Spleen (tissue), 7 donors: ENCODE results near the gene TBL1XR1.

Source experiments
- POLR2A ChIP-seq, 3 donors: fragments of 450-650 bp; IDR thresholded peaks; one replicate each; pipeline ENCODE4 v1.5.1; 2017; ENCODE audit warnings: antibody characterized with exemption in 3 of 3, mild to moderate bottlenecking in 1 of 3
- TF ChIP-seq, protein P1 (sequence below), 11 experiments: fragments of 200-600 bp in 7 of 11; fragments of 450-650 bp in 4 of 11; sonication (generic) in 4 of 11; IDR thresholded peaks in 8 of 11; conservative IDR thresholded peaks in 3 of 11; 1 replicate in 7 of 11; 2 replicates in 4 of 11; pipeline versions ENCODE4 v1.4.0 to v1.8.0; 2016 to 2021; ENCODE audit warnings: antibody characterized with exemption in 11 of 11, inconsistent platforms in 4 of 11, mild to moderate bottlenecking in 1 of 11
- donor health status: DM: no; HTN: no; CAD: no; lungs with moderate emphysema.
- donor health status: DM: no; HTN: no; CAD: no.
- donor health status: DM: no; HTN: no; CAD: no.

DNA sequence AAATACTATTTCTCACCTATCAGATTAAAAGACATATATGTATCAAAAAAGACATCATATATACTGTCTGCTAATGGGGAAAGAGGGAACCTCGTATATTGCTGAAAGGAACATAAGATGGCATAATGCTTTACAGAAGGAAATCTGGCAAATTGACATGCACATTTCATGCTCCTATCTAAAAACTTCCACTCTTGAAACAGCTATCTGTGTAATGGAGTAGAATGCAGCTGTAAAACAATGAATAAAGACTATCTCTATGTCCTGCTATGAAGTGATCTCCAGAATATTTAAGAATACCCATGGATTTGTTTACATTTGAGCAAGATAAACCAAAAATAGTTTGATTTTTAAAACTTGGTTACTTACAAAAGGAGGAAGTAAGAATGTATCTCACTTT, 107.4 kb downstream of the TBL1XR1 start:
- no peak for TF ChIP-seq POLR2A (IDR thresholded peaks at IDR 0.05)
- TF ChIP-seq, protein P1, sequence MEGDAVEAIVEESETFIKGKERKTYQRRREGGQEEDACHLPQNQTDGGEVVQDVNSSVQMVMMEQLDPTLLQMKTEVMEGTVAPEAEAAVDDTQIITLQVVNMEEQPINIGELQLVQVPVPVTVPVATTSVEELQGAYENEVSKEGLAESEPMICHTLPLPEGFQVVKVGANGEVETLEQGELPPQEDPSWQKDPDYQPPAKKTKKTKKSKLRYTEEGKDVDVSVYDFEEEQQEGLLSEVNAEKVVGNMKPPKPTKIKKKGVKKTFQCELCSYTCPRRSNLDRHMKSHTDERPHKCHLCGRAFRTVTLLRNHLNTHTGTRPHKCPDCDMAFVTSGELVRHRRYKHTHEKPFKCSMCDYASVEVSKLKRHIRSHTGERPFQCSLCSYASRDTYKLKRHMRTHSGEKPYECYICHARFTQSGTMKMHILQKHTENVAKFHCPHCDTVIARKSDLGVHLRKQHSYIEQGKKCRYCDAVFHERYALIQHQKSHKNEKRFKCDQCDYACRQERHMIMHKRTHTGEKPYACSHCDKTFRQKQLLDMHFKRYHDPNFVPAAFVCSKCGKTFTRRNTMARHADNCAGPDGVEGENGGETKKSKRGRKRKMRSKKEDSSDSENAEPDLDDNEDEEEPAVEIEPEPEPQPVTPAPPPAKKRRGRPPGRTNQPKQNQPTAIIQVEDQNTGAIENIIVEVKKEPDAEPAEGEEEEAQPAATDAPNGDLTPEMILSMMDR (IDR thresholded peaks at IDR 0.05 in 8 of 11, conservative IDR thresholded peaks at IDR 0.05 in 3 of 11), result no peak
